GM12891 (cell line): Measurements from ENCODE around the gene CCL1.

Source experiments
- PAX5 ChIP-seq: IDR thresholded peaks from 2 replicates; pipeline ENCODE4 v1.6.1; 2011; ENCODE audit warnings: low read length, moderate library complexity, mild to moderate bottlenecking; ENCODE audit not compliant: insufficient read depth, severe bottlenecking
- POLR2A ChIP-seq: IDR thresholded peaks from 2 replicates; pipeline ENCODE4 v1.6.1; 2011; ENCODE audit warnings: low read depth, low read length, control low read depth
- POLR2AphosphoS5 ChIP-seq: IDR thresholded peaks from 2 replicates; pipeline ENCODE4 v1.6.1; 2011; ENCODE audit warnings: low read depth, low read length, control low read depth
- POU2F2 ChIP-seq: IDR thresholded peaks from 2 replicates; pipeline ENCODE4 v1.6.1; 2011; ENCODE audit warnings: low read depth, mild to moderate bottlenecking, control low read depth, low read length, moderate library complexity
- SPI1 ChIP-seq: IDR thresholded peaks from 2 replicates; pipeline ENCODE4 v1.6.1; 2011; ENCODE audit warnings: low read depth, low read length, control low read depth
- TAF1 ChIP-seq: IDR thresholded peaks from 2 replicates; pipeline ENCODE4 v1.6.1; 2011; ENCODE audit warnings: low read depth, low read length, control low read depth

GRCh38 chr17:34384822-34385605, 22.0 kb upstream of the CCL1 start:
- no peak for TF ChIP-seq POLR2A
- no peak for TF ChIP-seq POLR2AphosphoS5
- no peak for TF ChIP-seq TAF1
- no peak for TF ChIP-seq SPI1
- no peak for TF ChIP-seq POU2F2
- no peak for TF ChIP-seq PAX5
